ENCODE measurements around the gene PHAF1.

DNA sequence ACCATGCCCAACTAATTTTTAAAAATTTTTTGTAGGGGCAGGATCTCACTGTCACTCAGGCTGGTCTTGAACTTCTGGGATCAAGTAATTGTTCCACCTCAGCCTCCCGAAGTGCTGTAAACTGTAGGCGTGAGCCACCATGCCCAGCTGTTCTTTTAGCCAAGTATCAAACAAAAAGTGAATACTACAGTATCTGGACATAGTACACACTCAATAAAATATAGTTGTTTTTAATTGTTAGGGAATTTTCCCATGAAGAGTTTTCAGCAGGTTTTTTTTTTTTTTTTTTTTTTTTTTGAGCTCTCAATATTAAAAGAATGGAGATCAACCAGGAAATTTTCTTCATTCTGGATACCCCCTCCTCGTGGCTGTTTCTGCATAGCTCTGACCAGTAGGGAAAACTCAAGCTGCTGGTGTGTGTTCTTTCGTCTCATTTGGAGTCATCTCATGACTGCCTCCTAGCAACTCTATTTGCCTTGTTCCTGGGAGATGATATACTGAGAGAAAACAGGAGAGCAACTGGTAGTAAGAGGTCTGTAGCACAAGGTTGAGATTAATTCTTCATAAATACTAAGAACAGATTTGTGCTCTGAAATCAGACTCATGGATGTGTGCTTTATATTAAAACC lies 16.5 kb upstream of the PHAF1 start:
- TF ChIP-seq EZH2 (IDR thresholded peaks at IDR 0.05) (no peak), POLR2AphosphoS5 (IDR thresholded peaks at IDR 0.05; ENCODE audit: borderline replicate concordance, low read depth, low read length) (no peak)
